Measurements from ENCODE around the gene SLC44A1. TPM values are rescaled to one million over a fixed set of nuclear protein-coding genes. Genes with fewer than 3 reads are reported as not detected.

The SLC44A1 gene
- polyA plus RNA-seq, 1 of the 3 experiments (the other 2 are of a cell fraction), result 4.5 TPM

GRCh38 chr9:105311306-105311705 is 66.9 kb downstream of the SLC44A1 start:
- Histone ChIP-seq H3K9me2 (no peaks in the 10 kb centered on the region), H3K4me1 (ENCODE audit: control insufficient read depth in 1 of 2, insufficient read depth in 2 of 2, low read depth in 1 of 2, low read length in 1 of 2) (no peaks in the 10 kb centered on the region), H3F3A (replicated peaks; ENCODE audit: insufficient read depth) (no peaks in the 10 kb centered on the region), H4K20me1 (ENCODE audit: insufficient read depth) (no peaks in the 10 kb centered on the region), H3K27me3 (ENCODE audit: insufficient read depth) (no peaks in the 10 kb centered on the region), H3K79me2 (ENCODE audit: insufficient read depth) (no peaks in the 10 kb centered on the region), H3K4me3 (ENCODE audit: low read depth in 2 of 2, low read length in 1 of 2) (no peak overlapping the region), H2AFZ (ENCODE audit: low read depth) (no peak overlapping the region), H3K36me3 (replicated peaks in 1 of 2; ENCODE audit: control insufficient read depth in 1 of 2, insufficient read depth in 2 of 2, low read length in 1 of 2) (peaks cover 0 to 3% of the 10 kb centered on the region in 2 experiments), H3K4me2 (no peak overlapping the region), H3K27ac (ENCODE audit: low read depth in 2 of 2, low read length in 1 of 2) (no peak overlapping the region), H3K9me3 (no peaks in the 10 kb centered on the region), H3K9ac (no peak overlapping the region)
- TF ChIP-seq SIN3A (IDR thresholded peaks at IDR 0.05; ENCODE audit: borderline replicate concordance, low read depth, low read length) (no peak), CHD2 (IDR thresholded peaks at IDR 0.05; ENCODE audit: low read length, partially characterized antibody) (no peak), FOSL2 (IDR thresholded peaks at IDR 0.05; ENCODE audit: borderline replicate concordance, low read depth) (no peak), YY1 (IDR thresholded peaks at IDR 0.05; ENCODE audit: low read depth) (no peak), GABPA (IDR thresholded peaks at IDR 0.05; ENCODE audit: low read depth) (no peak), TEAD4 (IDR thresholded peaks at IDR 0.05; ENCODE audit: borderline replicate concordance, insufficient read depth) (no peak)
- ChIA-PET CTCF (no interaction called here), POLR2A (no interaction called here)
- no peak for DNase-seq
- WGBS (ENCODE audit: low lambda C conversion rate), result 91% methylated on average over 2 of the region's 2 CpGs

- H3K27me3 ChIP-seq (ENCODE audit: insufficient read depth), result no peaks in the 10 kb centered on the region
- H3K79me2 ChIP-seq (ENCODE audit: insufficient read depth), result no peaks in the 10 kb centered on the region; the same call in 1 of the 2 replicates
- no peak overlapping the region for H2AFZ ChIP-seq (ENCODE audit: low read depth)
- no peak overlapping the region for H3K9ac ChIP-seq
- H4K20me1 ChIP-seq (ENCODE audit: insufficient read depth), result no peaks in the 10 kb centered on the region
- no peak overlapping the region for H3K4me2 ChIP-seq
- H3K27ac ChIP-seq (ENCODE audit: low read depth in 2 of 2, low read length in 1 of 2), result no peak overlapping the region
- no peak for DNase-seq
- peaks cover 0 to 3% of the 10 kb centered on the region in 2 experiments for H3K36me3 ChIP-seq (replicated peaks in 1 of 2; ENCODE audit: control insufficient read depth in 1 of 2, insufficient read depth in 2 of 2, low read length in 1 of 2)
- H3K9me3 ChIP-seq, result no peaks in the 10 kb centered on the region
- TF ChIP-seq MXI1 (IDR thresholded peaks at IDR 0.05; ENCODE audit: low read depth, low read length) (no peak), RXRA (IDR thresholded peaks at IDR 0.05; ENCODE audit: borderline replicate concordance, low read depth) (no peak), SMC3 (IDR thresholded peaks at IDR 0.05; ENCODE audit: low read depth, low read length) (no peak), TEAD4 (IDR thresholded peaks at IDR 0.05; ENCODE audit: borderline replicate concordance, insufficient read depth) (no peak), CHD2 (IDR thresholded peaks at IDR 0.05; ENCODE audit: low read length, partially characterized antibody) (no peak), SIN3A (IDR thresholded peaks at IDR 0.05; ENCODE audit: borderline replicate concordance, low read depth, low read length) (no peak), USF2 (IDR thresholded peaks at IDR 0.05; ENCODE audit: borderline replicate concordance, low read depth, low read length) (no peak), GABPA (IDR thresholded peaks at IDR 0.05; ENCODE audit: low read depth) (no peak), GATA2 (CRISPR knock-in tag; IDR thresholded peaks at IDR 0.05) (no peak), YY1 (IDR thresholded peaks at IDR 0.05; ENCODE audit: low read depth) (no peak), RAD21 (IDR thresholded peaks at IDR 0.05; ENCODE audit: low read length) (no peak), MEF2A (IDR thresholded peaks at IDR 0.05; ENCODE audit: borderline replicate concordance, low read depth) (no peak), IRF3 (IDR thresholded peaks at IDR 0.05; ENCODE audit: low read depth, low read length) (no peak), NRF1 (IDR thresholded peaks at IDR 0.05; ENCODE audit: low read depth, low read length) (no peak), NFIC (IDR thresholded peaks at IDR 0.05; ENCODE audit: borderline replicate concordance) (no peak), FOXJ3 (CRISPR knock-in tag; IDR thresholded peaks at IDR 0.05) (no peak), TCF12 (IDR thresholded peaks at IDR 0.05) (no peak), EP300 (IDR thresholded peaks at IDR 0.05; ENCODE audit: borderline replicate concordance in 1 of 2, low read depth in 1 of 2, low read length in 1 of 2) (no peak), ELF1 (IDR thresholded peaks at IDR 0.05) (no peak)
- no peak overlapping the region for H3K4me3 ChIP-seq (ENCODE audit: low read depth in 2 of 2, low read length in 1 of 2)
- ChIA-PET POLR2A (no interaction called here), CTCF (interaction anchor here (1.2 kb wide), 1 partner anchor 12 kb away, joined by 3 read pairs; no protein-coding TSS in a partner anchor)
- H3K4me1 ChIP-seq (ENCODE audit: control insufficient read depth in 1 of 2, insufficient read depth in 2 of 2, low read depth in 1 of 2, low read length in 1 of 2), result no peaks in the 10 kb centered on the region
- H3F3A ChIP-seq (replicated peaks; ENCODE audit: insufficient read depth), result no peaks in the 10 kb centered on the region
- no peaks in the 10 kb centered on the region for H3K9me2 ChIP-seq
Measured at GRCh38 chr9:105313238-105313637, 68.8 kb downstream of the SLC44A1 start.
